Mesothelial cell of epicardium (in vitro differentiated cells): ENCODE data around the gene AHCYL2. TPM values are rescaled to one million over a fixed set of nuclear protein-coding genes. Genes with fewer than 3 reads are reported as not detected.
"Not testable (repeated sequence)": the region's sequence is repeated elsewhere in the genome, so short reads cannot be mapped to it uniquely, and the experiment has no call there.

Source experiments
- DNase-seq, 2 experiments: peaks; one replicate each; pipeline ENCODE4 v3.0.0; 2021; ENCODE audit warnings: low spot score in 2 of 2; ENCODE audit not compliant: unreplicated experiment in 2 of 2
- H3K27ac Mint-ChIP-seq: 2 replicates; pipeline ENCODE4 v1.8.0; 2021; ENCODE audit warnings: mixed read lengths
- H3K27me3 Mint-ChIP-seq: 2 replicates; pipeline ENCODE4 v1.8.0; 2021; ENCODE audit warnings: low read depth, mixed read lengths
- H3K36me3 Mint-ChIP-seq: 2 replicates; pipeline ENCODE4 v1.8.0; 2021; ENCODE audit warnings: mixed read lengths
- H3K4me1 Mint-ChIP-seq: 2 replicates; pipeline ENCODE4 v1.8.0; 2021; ENCODE audit warnings: mixed read lengths
- H3K4me3 Mint-ChIP-seq: 2 replicates; pipeline ENCODE4 v1.8.0; 2021; ENCODE audit warnings: mild to moderate bottlenecking, moderate library complexity, mixed read lengths
- H3K9me3 Mint-ChIP-seq: 2 replicates; pipeline ENCODE4 v1.8.0; 2021; ENCODE audit warnings: mixed read lengths
- CTCF ChIP-seq: fragments of 200-600 bp; sonication (generic); IDR thresholded peaks from one replicate; pipeline ENCODE4 v1.5.0; 2021; ENCODE audit warnings: antibody characterized with exemption; ENCODE audit not compliant: unreplicated experiment
- total RNA-seq: library from RNA; stranded (reverse); gene quantifications from 3 replicates; pipeline ENCODE4 v1.2.1, GENCODE V29; 2021

Gene AHCYL2
- total RNA-seq, 1 donor from 2014 or later: 22.8 TPM

- H3K4me3 Mint-ChIP-seq: no peak overlapping the region
- no peak overlapping the region for H3K27ac Mint-ChIP-seq
- TF ChIP-seq CTCF: no peak
- H3K27me3 Mint-ChIP-seq: no peaks in the 10 kb centered on the region
- no peaks in the 10 kb centered on the region for H3K4me1 Mint-ChIP-seq
- H3K36me3 Mint-ChIP-seq: no peaks in the 10 kb centered on the region
- no peaks in the 10 kb centered on the region for H3K9me3 Mint-ChIP-seq
- DNase-seq: no peak
These were observed 123.4 kb downstream of the AHCYL2 start for GRCh38 chr7:129348023-129348740.

DNA sequence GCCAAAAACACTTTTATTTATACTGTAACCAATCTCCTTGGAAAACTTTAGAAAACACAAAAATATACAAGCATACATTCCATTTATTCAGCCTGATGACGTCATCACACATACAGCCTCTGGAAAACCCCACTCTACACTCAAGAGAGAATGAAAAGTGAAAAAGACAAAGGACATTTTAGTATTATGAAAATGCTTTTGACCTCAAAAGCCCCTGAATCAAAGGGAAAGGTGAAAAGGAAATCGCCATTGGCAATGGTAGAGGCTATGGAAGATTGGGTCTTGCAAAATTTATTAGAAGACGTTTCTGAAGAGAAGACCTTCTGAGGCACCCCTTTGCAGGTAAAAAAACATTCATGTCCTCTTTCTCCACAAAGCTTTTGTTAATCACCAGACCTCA is 126.5 kb downstream of the AHCYL2 start:
- no peak for TF ChIP-seq CTCF
- Mint-ChIP-seq H3K4me1 (no peaks in the 10 kb centered on the region), H3K4me3 (no peak overlapping the region), H3K9me3 (no peaks in the 10 kb centered on the region), H3K36me3 (no peaks in the 10 kb centered on the region), H3K27me3 (no peaks in the 10 kb centered on the region), H3K27ac (no peak overlapping the region)
- no peak for DNase-seq

DNA sequence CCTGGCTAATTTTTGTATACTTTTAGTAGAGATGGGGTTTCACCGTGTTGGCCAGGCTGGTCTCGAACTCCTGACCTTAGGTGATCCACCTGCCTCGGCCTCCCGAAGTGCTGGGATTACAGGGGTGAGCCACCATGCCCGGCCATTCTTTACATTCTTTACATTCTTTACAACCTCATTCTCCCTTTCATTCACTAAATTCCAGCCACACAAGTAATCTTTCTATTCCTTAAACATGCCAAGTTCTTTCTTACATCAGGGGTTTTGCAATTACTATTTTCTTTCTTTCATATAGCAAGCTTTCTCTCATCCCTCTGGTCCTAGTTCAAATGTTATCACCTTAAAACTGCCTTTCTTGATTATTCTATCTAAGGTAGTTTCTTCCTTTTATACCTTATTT is 128.3 kb downstream of the AHCYL2 start:
- H3K4me1 Mint-ChIP-seq, H3K36me3 Mint-ChIP-seq, H3K27me3 Mint-ChIP-seq, DNase-seq, H3K4me3 Mint-ChIP-seq, H3K27ac Mint-ChIP-seq, H3K9me3 Mint-ChIP-seq: not testable (repeated sequence)

DNA sequence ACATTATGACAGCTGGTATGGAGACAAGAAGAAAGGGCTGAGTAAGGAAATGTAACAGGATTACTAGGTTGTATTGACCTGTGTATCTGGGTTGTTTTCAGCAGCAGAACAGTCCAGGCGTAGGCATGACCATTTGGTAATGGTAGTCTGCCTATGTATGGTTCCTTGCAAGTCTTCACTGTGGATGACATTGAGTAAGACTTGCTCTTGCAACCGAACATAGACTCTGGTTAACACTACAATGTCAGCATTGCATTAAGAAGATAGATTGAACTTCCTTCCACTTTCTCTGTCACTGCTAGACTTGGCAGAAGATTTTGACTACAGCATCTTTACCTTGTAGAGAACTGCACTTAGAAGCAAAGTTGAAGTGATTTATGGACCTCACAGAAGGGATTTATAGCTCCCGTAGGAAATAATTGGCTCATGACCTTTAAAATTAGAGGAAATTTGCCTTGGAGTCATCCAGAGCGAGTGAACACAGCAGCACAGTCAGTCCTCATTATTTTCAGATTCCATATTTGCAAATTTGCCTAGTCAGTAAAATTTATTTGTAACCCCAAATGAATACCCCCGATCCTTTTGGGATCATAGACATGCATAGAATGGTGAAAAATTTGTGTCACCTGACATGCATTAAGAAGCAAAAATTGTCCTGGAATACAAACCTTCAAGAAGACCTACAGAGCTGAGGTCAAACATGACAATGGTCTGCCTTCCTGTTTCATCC is 129.8 kb downstream of the AHCYL2 start:
- Mint-ChIP-seq H3K4me1 (no peaks in the 10 kb centered on the region), H3K9me3 (no peaks in the 10 kb centered on the region)

GRCh38 chr7:129356176-129356575 is 131.3 kb downstream of the AHCYL2 start:
- DNase-seq: no peak
- Mint-ChIP-seq H3K4me1 (no peaks in the 10 kb centered on the region), H3K36me3 (no peaks in the 10 kb centered on the region), H3K9me3 (no peaks in the 10 kb centered on the region), H3K27ac (no peak overlapping the region), H3K27me3 (no peaks in the 10 kb centered on the region), H3K4me3 (no peak overlapping the region)
- no peak for TF ChIP-seq CTCF

More for the DNA sequence above, 129.8 kb downstream of the AHCYL2 start:
- Mint-ChIP-seq H3K27me3 (no peaks in the 10 kb centered on the region), H3K36me3 (no peaks in the 10 kb centered on the region), H3K27ac (no peak overlapping the region), H3K4me3 (no peak overlapping the region)
- DNase-seq: no peak
- TF ChIP-seq CTCF: no peak

DNA sequence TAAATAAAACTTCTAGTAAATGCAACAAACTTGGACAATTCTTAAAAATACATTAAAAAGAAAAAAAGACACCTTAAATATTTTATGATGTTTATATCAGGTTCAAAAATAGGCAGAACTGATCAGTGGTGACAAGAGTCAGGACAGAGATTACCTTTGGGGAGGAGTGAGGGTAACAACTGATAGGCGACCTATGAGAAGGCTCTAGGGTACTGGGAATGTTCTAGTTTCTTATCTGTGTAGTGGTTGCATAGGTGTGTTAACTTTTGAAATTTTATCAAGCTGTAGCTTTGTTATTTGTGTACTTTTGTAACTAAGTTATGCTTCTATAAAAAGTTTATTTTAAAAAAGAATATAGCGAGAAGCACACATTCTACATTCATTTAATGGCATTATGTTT is 134.3 kb downstream of the AHCYL2 start:
- H3K4me3 Mint-ChIP-seq: no peak overlapping the region
- no peaks in the 10 kb centered on the region for H3K27me3 Mint-ChIP-seq

More for the DNA sequence above, 134.3 kb downstream of the AHCYL2 start:
- no peak for TF ChIP-seq CTCF
- Mint-ChIP-seq H3K9me3 (no peaks in the 10 kb centered on the region), H3K27ac (no peak overlapping the region), H3K36me3 (no peaks in the 10 kb centered on the region), H3K4me1 (no peaks in the 10 kb centered on the region)
- DNase-seq: no peak
